Measurements from ENCODE around the gene CNTNAP2.

DNA sequence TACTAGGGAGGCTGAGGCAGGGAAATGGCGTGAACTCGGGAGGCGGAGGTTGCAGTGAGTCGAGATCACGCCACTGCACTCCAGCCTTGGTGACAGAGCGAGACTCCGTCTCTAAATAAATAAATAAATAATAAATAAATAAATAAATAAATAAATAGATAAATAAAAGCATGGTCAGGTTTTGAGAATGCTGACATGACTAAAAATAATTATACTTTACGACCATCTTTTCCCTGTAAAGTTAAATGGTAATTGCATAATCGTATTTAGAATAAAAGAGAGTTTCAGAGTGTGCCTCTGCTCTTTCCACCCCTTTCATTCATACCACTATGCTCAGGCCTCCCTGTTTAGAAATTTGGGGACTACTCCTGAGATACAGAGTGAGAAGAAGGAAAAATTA, 326.5 kb downstream of the CNTNAP2 start:
- TF ChIP-seq, protein P1, sequence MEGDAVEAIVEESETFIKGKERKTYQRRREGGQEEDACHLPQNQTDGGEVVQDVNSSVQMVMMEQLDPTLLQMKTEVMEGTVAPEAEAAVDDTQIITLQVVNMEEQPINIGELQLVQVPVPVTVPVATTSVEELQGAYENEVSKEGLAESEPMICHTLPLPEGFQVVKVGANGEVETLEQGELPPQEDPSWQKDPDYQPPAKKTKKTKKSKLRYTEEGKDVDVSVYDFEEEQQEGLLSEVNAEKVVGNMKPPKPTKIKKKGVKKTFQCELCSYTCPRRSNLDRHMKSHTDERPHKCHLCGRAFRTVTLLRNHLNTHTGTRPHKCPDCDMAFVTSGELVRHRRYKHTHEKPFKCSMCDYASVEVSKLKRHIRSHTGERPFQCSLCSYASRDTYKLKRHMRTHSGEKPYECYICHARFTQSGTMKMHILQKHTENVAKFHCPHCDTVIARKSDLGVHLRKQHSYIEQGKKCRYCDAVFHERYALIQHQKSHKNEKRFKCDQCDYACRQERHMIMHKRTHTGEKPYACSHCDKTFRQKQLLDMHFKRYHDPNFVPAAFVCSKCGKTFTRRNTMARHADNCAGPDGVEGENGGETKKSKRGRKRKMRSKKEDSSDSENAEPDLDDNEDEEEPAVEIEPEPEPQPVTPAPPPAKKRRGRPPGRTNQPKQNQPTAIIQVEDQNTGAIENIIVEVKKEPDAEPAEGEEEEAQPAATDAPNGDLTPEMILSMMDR (conservative IDR thresholded peaks at IDR 0.05 in 1 of 2, IDR thresholded peaks at IDR 0.05 in 1 of 2; ENCODE audit: low read depth in 1 of 2, low read length in 2 of 2): no peak
- no peak for TF ChIP-seq EZH2 (IDR thresholded peaks at IDR 0.05; ENCODE audit: low read length, missing control alignments)

Data from fibroblast of lung (primary cell).